Measurements from ENCODE around the gene MORN4. TPM values are rescaled to one million over a fixed set of nuclear protein-coding genes. Genes with fewer than 3 reads are reported as not detected.

Gene MORN4
- total and polyA plus RNA-seq, 2 of the 13 experiments (the other 11 are each of a cell fraction or from before 2014, with no cell fraction given), result 3.4 to 9.1 TPM

GRCh38 chr10:97584060-97584797, 49.1 kb downstream of the MORN4 start, which contains the start of gene HOGA1:
Gene HOGA1, plus strand, starts transcription at chr10:97584389. Its CDS starts 315 bp downstream, at chr10:97584704.
- peak within 1 kb of the TSS; percentile 12 for H2AFZ ChIP-seq (ENCODE audit: low read length)
- H3K9ac ChIP-seq (ENCODE audit: insufficient read depth, low read depth, low read length), result peak within 1 kb of the TSS; percentile 66
- WGBS (ENCODE audit: low lambda C conversion rate), result 5% methylated on average over 4 of the region's 5 CpGs
- BruUV-seq (replicated peaks), result TSS peak; percentile 70
- H3K36me3 ChIP-seq (replicated peaks in 1 of 2; ENCODE audit: control insufficient read depth in 1 of 2, insufficient read depth in 2 of 2, low read length in 2 of 2), result no peaks in the 10 kb centered on the region
- peaks cover 3% of the 10 kb centered on the region for H3K79me2 ChIP-seq (ENCODE audit: insufficient read depth, low read length)
- POLR2A ChIA-PET, result interaction anchor here (0.7 to 2.9 kb wide), 11 partner anchors 9 to 256 kb away, joined by 3 to 23 read pairs (median 4); partner anchors contain the start of genes ANKRD2, AVPI1 and PI4K2A
- FAIRE-seq (peak; percentile 96), DNase-seq (ENCODE audit: low spot score) (peak; percentile 91), ATAC-seq (peak; percentile 97)
- intact Hi-C loops (cut with micrococcal nuclease; ENCODE audit: unreplicated experiment) (loop anchor here (1.0 kb wide), 1 partner anchor 12 kb away; no protein-coding TSS in a partner anchor), in situ Hi-C loops (cut with HindIII; ENCODE audit: extremely low pct_ligation_motif_present, low pct_unique_long_range_greater_than_20kb) (no loop called here)
- H3K4me3 ChIP-seq (replicated peaks in 1 of 3; ENCODE audit: insufficient read depth in 1 of 3, low read depth in 2 of 3, low read length in 3 of 3), result peak within 1 kb of the TSS; percentile 48 to 72 (median 54)
- peaks cover 0 to 12% of the 10 kb centered on the region in 2 experiments; a peak in 1 of 5 replicates for H3K27me3 ChIP-seq (ENCODE audit: control insufficient read depth in 1 of 2, insufficient read depth in 2 of 2, low read length in 2 of 2)
- peak within 1 kb of the TSS; percentile 69 for H3K27ac ChIP-seq (ENCODE audit: extremely low read length, insufficient read depth, low read length)
- no peaks in the 10 kb centered on the region for H4K20me1 ChIP-seq (ENCODE audit: insufficient read depth, low read length)
- no peaks in the 10 kb centered on the region for H3K9me3 ChIP-seq (ENCODE audit: low read length)
- CTCF ChIA-PET (ENCODE audit: low intra/inter-chr PET ratio, low total read pairs), result no interaction called here
- peaks cover 60% of the 10 kb centered on the region for H3K4me1 ChIP-seq (ENCODE audit: insufficient read depth, low read length)
- H3K4me2 ChIP-seq (ENCODE audit: low read depth, low read length), result peak within 1 kb of the TSS; percentile 91
- TF ChIP-seq SP140L (CRISPR knock-in tag; IDR thresholded peaks at IDR 0.05; ENCODE audit: borderline replicate concordance) (no peak), MYNN (CRISPR knock-in tag; IDR thresholded peaks at IDR 0.05; ENCODE audit: low read depth) (no peak), PHF8 (CRISPR knock-in tag; IDR thresholded peaks at IDR 0.05) (peak; percentile 66), ZNF577 (CRISPR knock-in tag; IDR thresholded peaks at IDR 0.05; ENCODE audit: borderline replicate concordance, low read depth) (no peak), ARNTL (CRISPR knock-in tag; IDR thresholded peaks at IDR 0.05) (peak; percentile 83), GTF2F1 (IDR thresholded peaks at IDR 0.05; ENCODE audit: low read length) (no peak), ZNF530 (CRISPR knock-in tag; IDR thresholded peaks at IDR 0.05; ENCODE audit: low read depth) (no peak), ZNF672 (CRISPR knock-in tag; IDR thresholded peaks at IDR 0.05) (no peak), ZC3H4 (CRISPR knock-in tag; IDR thresholded peaks at IDR 0.05; ENCODE audit: borderline replicate concordance) (no peak), ZNF274 (CRISPR knock-in tag; IDR thresholded peaks at IDR 0.05) (no peak), DMTF1 (CRISPR knock-in tag; IDR thresholded peaks at IDR 0.05) (no peak), DNMT1 (CRISPR knock-in tag; IDR thresholded peaks at IDR 0.05) (no peak), KDM5A (IDR thresholded peaks at IDR 0.05; ENCODE audit: borderline replicate concordance, low read length) (no peak), ZNF205 (CRISPR knock-in tag; IDR thresholded peaks at IDR 0.05) (no peak), NAIF1 (CRISPR knock-in tag; IDR thresholded peaks at IDR 0.05; ENCODE audit: borderline replicate concordance) (no peak), ADNP (CRISPR knock-in tag; IDR thresholded peaks at IDR 0.05) (no peak), ZNF367 (CRISPR knock-in tag; IDR thresholded peaks at IDR 0.05; ENCODE audit: borderline replicate concordance) (no peak), ZMYM2 (CRISPR knock-in tag; IDR thresholded peaks at IDR 0.05) (no peak), JUN (CRISPR knock-in tag; IDR thresholded peaks at IDR 0.05) (no peak), ZNF317 (CRISPR knock-in tag; IDR thresholded peaks at IDR 0.05) (no peak), ELF3 (CRISPR knock-in tag; IDR thresholded peaks at IDR 0.05) (peak; percentile 37; the same call in 1 of the 2 replicates), ZNF253 (CRISPR knock-in tag; IDR thresholded peaks at IDR 0.05; ENCODE audit: borderline replicate concordance) (no peak), EEA1 (CRISPR knock-in tag; IDR thresholded peaks at IDR 0.05; ENCODE audit: borderline replicate concordance) (no peak)

Measured in HepG2 (cell line).